GM18907 (cell line): Measurements from ENCODE around the gene SLC24A3.

Source experiments
- ATAC-seq: cut with Tn5 transposase; IDR thresholded peaks from one replicate; pipeline ENCODE4 v1.9.1; 2021; ENCODE audit warnings: mild to moderate bottlenecking, moderate library complexity; ENCODE audit not compliant: unreplicated experiment

Gene SLC24A3

DNA sequence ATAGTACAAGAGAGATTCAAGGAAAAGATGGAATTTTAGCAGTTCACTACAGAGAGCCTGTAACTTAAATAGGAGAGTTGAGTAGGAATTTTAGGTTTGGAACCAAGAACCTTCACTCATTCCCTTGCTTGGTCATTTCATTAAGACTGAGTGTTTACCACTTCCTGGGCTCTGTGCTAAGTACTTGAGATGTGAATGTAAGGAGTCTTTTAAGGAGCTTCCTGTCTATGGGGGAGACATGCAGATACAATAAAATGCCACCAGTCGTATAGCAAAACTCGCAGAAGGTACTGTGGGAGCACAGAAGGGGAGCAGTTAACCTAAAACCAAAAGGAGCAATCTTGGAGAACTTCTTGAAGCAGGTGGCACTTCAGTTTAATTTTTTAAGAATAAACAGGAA, 204.2 kb downstream of the SLC24A3 start:
- no peak for ATAC-seq

DNA sequence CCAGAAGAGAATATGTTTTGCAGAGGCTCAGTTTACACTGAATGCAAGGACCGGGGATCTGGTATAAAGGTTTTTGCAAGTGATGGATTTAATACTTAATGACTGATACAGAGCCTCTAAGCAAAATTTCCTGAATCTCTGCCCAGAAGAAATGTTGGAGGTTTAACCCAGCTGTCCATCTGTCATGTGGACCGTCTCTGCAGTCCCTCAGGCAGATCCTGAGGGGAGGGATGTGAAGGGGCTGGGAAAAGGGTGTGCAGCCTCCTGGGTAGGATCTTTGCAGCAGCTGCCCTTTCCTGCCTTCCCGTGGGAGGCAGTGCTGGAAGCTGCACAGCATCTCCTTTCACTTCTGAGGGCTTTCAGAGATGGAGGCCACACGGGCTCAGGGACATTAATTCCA, 207.0 kb downstream of the SLC24A3 start:
- no peak for ATAC-seq

DNA sequence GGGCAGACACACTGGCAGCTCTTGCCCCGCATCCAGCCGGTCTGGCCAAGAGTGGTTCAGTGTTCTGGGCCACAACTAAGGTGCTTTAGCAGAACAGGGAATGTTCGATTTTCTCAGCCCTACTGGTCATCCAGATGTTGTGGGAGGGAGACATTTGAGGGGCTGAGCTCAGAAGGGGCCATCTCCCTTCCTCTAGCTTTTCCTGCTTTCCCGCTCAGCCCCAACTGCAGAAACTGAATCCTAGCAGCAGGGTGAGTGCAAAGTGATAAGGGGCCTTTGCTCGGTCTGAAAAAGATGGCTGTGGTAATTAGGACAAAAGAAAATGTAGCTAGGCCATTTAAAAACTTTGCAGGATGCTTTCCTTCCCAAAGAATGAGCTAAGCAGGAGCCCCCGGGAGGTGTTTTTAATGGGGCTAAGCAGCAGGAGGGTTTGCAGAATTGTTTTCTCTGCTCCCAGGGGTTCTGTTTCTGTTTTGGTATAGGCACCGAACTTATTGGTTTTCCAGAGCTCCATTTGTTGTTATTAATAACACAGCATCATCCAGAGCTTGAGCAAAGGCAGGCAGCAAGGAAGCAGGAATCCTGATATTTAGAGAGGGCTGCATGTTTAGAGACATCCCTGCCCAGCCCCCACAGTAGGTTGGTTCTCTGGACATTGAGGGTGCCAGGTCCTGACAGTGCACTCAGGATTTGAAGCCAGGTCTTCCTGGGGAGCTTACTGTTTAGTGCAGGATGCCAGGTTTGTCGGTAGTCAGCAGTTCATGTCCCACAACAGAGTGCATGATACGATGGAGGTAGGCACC, 210.9 kb downstream of the SLC24A3 start:
- ATAC-seq: no peak

DNA sequence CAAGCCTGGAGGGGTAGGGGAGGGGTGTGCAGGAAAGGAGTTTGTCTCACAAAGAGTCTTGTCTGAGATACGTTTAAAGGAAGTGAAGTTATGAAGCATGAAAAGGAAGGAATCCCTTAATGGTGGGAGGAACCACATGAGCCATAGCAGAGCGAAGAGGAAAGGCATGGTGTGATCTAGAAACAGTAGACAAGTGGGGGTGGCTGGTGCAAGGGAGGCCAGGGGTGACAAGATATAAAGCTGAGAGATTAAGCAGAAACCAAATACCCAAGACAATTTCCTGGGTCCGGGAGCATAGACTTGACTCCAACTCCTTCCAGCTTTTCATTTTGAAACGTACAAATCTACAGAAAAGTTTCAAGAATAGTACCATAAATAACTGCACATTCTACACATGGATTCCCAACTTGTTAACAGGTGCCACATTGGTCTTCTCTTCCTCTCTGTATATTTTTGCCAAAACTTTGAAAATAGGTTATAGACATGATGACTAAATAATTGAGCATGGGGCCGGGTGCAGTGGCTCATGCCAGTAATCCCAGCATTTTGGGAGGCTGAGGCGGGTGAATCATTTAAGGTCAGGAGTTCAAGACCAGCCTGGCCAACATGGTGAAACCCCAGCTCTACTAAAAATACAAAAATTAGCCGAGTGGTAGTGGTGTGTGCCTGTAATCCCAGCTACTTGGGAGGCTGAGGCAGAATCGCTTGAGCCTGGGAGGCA, 211.6 kb downstream of the SLC24A3 start:
- no peak for ATAC-seq

DNA sequence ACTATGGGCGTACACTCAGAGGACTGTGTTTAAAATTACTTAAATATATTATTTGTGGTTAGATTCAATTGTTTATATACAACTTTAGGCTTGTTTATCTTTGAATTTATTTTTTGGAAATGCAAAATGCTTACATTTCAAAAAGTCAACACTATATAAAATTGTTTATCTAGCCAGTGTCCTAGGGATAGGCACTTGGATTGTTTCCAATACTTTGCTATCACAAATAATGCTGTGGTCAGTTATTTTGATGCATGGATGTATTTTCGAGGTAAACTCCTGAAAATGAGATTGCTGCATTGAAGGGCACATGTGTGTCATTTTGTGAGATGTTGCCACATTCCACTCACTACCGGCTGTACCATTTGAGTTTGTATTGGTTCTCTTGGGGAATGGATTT, 213.9 kb downstream of the SLC24A3 start:
- no peak for ATAC-seq

DNA sequence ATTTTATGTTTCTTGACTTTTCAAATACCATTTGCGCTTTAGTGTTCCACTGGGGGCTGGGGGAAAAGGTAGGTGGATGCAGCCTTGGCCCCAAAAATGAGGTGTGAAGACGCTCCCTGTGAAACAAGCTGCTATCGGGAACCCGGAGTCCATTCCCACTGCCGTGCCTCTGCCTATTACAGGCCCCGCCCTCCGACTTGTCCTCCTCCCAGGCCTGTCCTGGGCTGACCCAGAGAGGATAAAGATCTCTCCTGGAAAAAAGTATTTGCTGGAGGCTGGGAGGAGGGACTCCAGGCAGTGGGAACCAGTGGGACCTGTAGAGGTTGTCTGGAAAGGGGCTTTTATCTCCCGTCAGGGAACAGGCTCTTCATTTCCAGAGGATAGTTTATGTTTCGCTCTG, 215.0 kb downstream of the SLC24A3 start:
- no peak for ATAC-seq

DNA sequence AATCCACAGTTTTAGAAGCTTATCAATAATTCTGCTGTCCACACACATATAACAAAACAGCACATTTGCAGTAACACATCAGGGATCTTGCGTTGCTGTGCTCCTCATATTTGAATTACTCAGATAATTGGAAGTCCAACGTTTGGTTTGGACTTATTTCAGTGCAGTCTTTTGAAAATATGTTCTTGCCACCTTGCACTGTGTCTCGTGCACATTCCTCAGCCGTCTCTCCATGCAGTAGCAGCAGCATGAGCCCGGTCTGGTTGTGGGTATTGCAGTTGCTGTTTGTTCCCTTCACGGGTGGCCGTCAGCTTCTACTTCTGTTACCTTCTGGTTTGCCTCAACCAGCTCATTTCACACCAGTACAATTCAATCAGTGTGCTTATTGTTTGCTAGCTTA, 215.5 kb downstream of the SLC24A3 start:
- no peak for ATAC-seq

DNA sequence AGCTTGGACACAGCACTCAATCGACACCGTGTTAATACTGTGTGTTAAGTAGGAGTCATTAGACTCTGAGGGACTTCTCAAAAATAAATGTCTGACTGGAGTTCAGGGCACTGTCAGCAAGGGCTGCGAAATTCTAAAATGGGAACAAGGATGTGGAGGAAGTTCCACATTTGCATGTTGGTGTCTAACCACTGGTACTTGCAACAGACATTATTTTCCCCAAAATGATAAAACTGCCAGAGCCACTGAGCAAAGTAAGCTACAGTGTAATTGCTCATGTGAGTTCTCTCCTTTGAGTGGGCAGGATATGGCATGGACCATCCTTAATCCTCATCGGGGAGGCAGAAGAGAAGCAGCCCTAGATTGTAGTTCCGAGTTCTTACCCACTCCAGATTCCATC, 215.9 kb downstream of the SLC24A3 start:
- no peak for ATAC-seq

DNA sequence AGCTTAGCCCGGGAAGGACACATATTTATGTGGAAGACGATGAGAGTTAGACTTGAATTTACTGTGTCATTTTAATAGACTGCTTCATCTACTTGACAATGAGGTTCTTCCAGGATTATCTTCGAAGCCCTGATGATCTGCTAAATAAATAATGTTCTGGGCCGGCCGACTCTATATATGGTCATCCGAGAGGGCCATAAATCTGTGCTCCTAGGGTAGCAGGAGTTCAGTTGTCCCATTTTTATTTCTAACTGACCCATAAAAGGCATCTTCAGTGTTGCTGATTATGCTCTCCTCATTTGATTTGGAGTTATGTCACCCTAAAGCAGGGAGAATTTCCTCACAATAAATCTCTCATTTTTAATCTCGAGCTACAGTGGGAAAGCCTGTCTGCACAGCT, 217.1 kb downstream of the SLC24A3 start:
- no peak for ATAC-seq

DNA sequence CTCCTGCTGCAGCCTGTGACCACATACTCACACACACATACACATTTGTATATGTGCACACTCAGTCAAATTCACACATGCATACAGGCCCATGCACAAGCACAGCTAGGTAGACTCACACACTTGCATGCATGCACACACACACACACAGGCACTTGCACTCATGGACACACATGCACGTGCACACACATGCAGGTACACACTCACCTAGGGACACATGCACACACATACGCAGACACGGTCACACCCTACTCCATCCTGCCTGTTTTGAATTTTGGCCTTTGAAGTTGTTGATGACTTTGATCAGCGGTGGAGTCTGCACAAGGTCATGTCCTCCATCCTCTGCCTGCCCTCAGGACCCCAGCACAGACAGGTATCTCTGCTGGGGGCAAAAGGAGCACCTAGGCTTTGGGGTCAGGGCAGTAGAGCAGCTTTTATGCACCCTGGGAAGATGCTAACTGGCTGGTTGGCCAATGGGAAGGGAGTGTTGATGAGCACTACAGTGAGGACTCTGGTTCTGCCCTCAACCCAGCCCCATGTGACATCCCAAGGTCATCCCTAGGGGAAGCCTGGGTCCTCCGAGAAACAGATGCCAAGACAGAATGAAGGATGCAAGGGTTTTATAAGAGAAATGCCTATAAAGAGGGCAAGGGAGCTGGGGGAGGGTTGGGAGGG, 218.3 kb downstream of the SLC24A3 start:
- no peak for ATAC-seq

DNA sequence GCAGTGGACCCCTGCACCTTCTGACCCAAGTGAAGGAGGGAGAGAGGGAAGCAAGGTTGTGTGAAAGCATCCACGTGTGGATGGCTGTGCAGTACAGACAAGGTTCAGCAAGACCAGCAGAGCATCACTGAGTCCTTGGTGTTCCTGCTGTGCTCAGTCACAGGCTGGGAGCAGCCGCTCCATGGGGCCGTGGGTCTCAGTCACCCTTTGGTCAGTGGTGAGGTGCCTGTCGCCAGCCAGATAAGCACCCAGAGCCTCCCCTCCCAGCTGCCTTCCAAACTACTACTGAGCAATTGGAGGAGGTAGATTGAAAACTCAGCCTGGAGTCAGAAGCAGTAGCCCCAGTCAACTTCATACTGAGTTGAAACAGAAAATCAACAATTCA, 218.9 kb downstream of the SLC24A3 start:
- ATAC-seq: no peak

DNA sequence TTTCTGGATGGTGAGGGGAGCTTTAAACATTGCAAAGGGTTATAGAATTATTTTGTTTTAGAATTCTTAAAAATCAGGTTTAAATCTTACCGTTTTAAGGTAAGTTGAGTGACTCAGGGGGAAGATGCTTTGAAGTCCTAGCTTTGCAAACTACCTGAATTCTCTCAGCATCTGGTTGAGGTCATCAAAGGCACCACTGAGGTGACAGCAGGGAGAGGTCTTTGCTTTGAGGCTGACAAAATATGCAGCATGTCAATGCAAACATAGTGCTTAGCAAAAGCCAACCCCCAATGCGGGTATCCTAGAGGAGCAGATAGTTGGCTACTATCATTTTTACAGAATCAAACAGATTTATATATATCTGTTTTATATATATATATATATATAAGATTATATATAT, 219.5 kb downstream of the SLC24A3 start:
- no peak for ATAC-seq

DNA sequence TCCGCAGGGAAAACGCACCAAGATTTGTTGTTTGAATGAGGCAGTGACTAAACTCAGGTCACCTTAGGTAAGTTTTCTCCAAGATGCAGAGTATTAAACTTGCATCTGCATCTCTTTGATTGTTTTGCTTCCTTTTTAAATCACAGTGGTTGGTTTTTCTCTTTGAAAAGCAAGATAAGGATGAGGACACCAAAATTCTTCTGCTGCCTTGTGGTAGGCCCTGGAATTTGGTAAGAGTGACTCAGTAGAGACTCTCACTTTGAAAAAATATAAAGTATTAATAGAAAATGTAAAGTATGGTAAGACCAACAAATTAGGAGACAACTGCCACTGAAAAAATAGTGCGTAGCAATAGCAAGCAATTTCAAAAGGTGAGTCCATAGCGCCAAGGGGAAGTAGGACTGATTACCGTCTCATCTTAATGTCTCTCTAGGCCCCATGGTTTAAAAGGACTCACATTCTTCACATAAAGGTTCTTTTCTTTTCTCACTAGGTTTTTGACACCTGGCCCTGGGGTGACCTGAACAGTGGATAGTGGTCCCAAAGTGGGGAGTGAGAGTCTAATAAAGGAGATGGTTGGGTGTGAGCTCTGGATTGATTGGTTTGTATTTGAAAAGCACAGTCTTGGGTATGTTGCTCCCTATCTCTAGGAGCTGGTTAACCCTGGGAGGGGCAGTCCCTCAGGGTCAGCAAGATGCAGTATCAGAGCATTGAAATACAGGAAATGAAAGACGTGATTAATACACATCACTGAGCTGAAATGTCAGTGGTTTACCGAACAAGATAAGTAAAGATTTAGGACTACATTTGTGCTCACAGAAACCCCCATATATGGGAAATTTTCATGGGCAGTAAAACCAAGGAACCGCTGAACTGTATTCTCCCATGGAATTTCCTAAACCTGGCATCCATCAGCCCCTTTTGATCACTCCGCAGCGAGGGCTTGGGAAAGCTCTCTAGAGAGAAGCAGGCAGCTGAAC, 221.2 kb downstream of the SLC24A3 start:
- no peak for ATAC-seq

DNA sequence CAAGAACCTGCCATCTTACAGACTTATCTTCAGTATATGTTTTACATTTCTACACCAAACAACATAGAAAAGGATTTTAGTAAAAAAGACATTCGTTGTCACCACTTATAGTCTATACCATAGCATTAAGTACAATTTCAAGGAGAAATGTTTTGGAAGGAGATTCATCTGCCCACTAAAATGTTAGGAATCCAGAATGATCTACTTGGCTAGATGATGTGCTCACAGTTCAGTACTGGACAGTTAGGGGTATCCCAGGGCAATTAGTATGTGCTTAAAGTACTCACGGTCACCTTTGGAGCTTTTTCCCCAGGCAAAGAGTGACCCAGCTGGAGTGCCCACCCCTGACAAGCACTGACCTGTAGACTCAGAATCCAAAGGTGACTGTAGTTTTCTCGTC, 222.9 kb downstream of the SLC24A3 start:
- ATAC-seq: no peak

DNA sequence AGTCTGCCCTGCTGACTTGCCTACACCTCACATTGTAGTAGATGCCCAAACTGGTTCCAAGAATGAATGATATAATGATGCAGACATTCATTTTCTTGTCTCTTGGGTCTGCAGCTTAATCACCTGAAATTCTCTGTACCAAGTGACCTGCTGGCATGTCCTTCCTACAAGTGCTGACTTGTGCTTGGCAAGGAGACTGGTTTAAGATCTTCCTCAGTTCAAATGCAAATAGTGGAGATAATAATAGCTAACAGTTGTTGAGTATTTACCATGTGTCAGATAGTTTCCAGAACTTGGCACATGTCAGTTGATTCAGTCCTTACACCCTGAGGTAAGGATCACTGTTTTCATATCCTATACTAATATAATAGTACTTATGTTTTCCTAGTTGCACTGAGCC, 223.4 kb downstream of the SLC24A3 start:
- ATAC-seq: no peak

DNA sequence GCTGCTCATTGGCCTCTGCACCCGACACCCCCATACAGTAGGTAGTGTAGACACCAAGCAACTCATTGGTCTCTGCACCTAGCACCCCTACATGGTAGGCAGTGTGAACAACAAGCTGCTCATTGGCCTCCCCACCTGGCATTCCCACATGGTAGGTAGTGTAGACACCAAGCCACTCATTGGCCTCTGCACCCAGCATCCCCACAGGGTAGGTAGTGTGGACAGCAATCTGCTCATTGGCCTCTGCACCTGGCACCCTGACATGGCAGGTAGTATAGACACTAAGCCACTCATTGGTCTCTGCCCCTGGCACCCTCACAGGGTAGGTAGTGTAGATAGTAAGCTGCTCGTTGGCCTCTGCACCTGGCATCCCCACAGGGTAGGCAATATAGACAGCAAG, 226.0 kb downstream of the SLC24A3 start:
- ATAC-seq: no peak

DNA sequence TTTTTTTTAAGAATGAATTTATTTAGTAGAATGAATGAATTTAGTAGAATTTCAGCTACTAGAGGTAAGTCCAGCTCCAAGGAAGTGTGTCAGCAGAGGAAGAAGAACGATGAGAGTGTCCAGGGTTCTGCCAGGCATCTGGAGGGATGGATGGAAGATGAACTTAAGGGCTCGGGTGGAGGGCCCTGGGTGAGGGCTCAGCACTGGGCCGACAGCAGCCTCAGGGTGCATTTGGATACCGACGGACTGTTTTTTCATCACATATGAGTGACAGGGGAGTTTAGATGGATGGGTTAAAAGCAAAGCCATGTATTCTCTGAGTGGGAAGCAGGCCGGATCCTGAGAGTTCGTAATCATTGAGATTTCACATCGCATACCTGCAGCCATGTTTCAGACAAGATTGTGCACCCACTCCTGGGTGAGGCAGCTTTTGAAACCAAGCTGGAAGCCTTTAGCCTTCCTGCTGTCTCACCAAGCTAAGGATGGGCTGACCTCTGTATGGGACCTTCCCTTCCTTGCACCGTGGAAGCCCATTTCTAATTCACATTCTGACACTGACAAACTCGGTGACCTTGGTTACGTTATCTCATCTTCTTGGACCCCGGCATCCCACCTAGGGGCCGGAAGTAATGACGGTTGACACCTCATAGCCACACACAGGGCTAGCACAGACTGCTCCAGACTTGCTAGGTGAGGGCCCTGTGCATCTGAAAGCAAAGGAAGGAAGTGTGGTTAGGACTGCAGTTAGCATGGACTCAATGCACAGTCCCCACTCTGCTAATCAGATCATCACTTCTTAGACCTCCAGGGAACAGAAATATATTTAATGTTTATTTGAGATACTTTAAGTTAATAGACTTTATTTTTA, 228.5 kb downstream of the SLC24A3 start:
- no peak for ATAC-seq

DNA sequence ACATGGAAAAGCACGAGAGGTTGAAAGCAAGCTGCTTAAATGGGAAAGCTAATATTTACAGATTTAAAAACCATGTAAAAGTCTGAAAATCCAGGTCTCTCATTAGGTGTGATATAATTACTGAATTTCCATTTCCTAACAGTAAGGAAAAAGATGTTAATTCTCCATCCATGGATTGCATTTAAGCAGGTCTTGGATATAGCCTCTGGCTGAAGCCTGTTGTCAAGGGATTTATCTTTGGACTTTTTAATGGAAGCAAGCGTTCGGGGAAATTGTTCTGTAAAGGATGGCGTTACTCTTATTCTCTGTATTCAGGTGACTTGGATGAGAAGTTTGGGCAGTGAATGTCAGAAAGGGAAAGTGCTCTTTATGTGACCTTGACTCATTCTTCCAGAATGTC, 233.8 kb downstream of the SLC24A3 start:
- no peak for ATAC-seq

DNA sequence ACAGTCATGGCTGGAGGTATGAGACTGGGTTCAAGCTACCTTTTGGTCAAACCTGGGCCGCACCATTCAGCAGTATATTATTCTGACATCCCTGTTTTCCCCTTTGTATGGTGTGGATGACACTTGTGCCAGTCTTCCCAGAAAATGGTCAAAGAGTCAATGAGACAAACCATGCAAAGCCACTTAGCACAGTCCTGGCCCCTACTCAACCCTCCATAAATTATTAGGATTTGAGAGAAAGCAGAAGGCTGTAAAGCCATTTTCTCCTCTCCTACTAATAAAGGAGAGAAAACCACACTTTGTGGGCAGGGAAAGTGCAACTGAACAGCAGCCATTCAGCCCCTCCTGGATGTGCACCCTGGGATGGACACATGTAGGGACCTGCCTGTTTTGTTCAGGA, 236.2 kb downstream of the SLC24A3 start:
- ATAC-seq: no peak

DNA sequence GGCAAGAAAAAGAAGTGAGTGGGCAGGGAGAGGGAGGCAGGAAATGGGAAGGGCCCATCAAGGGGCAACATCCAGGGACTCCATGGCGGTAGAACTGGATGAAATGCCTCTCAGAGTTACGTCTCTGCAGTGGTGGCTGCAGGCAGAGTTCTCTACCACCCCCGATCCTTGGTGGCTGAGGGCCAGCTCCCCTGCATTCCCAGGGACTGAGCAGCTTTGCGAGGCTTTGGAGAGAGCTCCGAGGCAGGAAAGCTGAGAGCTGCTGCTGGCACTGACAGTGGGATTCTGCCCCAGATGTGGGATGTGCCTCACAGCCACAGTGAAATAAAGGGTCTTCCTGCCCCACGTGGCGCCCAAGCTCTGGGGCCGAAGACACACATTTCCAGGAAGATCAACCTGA, 236.6 kb downstream of the SLC24A3 start:
- no peak for ATAC-seq
